DND-41 (cell line): ENCODE data around the gene CAMK4.

Experiments used
- EZH2 ChIP-seq: IDR thresholded peaks from 3 replicates; pipeline ENCODE4 v1.6.1; 2012; ENCODE audit warnings: borderline replicate concordance, low read depth, mild to moderate bottlenecking, moderate library complexity, low read length, inconsistent platforms; ENCODE audit not compliant: severe bottlenecking
- TF ChIP-seq, protein P1 (sequence below): IDR thresholded peaks from 2 replicates; pipeline ENCODE4 v1.5.1; 2012; ENCODE audit warnings: borderline replicate concordance, low read length, moderate library complexity, mild to moderate bottlenecking; ENCODE audit not compliant: poor library complexity, severe bottlenecking; ENCODE audit errors: extremely low read depth

DNA sequence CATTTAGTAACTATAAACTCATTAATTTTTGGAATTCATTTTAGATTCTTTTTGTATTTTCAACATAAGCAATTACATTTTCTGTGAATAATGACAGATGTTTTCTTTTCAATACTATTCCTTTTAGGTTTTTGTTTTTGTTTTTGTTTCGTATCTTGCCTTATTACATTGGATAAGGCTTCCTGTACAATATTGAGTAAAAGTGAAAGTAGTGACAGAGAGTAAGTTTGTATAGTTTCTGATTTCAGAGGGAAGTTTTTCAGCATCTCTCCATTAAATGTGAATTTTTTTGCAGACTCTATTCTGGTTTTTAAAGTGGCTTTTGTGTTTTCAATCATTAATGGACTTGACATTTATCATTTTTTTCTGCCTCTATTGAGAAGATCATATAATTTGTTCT lies 12.8 kb upstream of the CAMK4 start:
- TF ChIP-seq, protein P1, sequence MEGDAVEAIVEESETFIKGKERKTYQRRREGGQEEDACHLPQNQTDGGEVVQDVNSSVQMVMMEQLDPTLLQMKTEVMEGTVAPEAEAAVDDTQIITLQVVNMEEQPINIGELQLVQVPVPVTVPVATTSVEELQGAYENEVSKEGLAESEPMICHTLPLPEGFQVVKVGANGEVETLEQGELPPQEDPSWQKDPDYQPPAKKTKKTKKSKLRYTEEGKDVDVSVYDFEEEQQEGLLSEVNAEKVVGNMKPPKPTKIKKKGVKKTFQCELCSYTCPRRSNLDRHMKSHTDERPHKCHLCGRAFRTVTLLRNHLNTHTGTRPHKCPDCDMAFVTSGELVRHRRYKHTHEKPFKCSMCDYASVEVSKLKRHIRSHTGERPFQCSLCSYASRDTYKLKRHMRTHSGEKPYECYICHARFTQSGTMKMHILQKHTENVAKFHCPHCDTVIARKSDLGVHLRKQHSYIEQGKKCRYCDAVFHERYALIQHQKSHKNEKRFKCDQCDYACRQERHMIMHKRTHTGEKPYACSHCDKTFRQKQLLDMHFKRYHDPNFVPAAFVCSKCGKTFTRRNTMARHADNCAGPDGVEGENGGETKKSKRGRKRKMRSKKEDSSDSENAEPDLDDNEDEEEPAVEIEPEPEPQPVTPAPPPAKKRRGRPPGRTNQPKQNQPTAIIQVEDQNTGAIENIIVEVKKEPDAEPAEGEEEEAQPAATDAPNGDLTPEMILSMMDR = no peak
- no peak for TF ChIP-seq EZH2
